HG03135 (cell line): ENCODE data around the gene CLRN3.

Source experiments
- ATAC-seq: cut with Tn5 transposase; IDR thresholded peaks from one replicate; pipeline ENCODE4 v1.9.1; 2021; ENCODE audit warnings: mild to moderate bottlenecking, moderate library complexity; ENCODE audit not compliant: unreplicated experiment

The CLRN3 gene

GRCh38 chr10:127875449-127875765, 17.3 kb downstream of the CLRN3 start:
- no peak for ATAC-seq

DNA sequence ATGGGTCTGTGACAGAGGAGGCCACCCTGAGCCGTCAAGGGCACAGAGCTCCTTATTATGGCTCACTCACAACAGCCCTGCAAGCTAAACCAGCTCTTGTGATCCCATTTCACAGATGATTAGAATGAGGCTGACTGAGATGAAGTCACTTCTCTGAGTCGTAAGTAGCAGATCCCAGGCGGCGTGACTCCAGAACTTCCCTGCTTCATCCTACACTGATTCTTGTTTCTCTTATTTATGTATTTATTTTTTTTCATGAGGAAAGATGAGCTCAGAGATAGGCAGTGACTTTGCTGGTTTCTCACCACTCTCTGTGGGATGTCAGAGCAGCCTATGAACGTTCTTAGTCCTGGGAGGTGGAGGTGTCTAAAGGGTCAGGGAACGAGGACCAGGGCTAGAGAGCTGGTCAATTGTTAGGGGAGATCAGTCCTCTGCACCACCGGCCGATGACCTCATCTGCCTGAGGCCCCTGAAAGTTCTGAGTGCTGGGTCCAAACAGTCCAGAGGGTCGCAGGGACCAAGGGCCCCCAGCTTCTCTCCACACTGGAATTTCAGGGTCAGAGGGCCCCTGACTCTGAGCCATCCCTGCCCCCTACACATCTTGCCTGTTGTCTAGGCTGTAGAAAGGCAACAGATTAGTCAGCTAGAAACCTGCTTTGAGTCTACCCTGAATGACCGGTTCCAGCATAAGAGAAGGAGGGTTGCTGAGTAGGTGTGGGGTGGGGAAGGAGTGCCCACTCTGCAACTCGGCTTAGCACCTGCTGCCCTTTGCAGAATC, 17.9 kb downstream of the CLRN3 start:
- ATAC-seq: no peak

DNA sequence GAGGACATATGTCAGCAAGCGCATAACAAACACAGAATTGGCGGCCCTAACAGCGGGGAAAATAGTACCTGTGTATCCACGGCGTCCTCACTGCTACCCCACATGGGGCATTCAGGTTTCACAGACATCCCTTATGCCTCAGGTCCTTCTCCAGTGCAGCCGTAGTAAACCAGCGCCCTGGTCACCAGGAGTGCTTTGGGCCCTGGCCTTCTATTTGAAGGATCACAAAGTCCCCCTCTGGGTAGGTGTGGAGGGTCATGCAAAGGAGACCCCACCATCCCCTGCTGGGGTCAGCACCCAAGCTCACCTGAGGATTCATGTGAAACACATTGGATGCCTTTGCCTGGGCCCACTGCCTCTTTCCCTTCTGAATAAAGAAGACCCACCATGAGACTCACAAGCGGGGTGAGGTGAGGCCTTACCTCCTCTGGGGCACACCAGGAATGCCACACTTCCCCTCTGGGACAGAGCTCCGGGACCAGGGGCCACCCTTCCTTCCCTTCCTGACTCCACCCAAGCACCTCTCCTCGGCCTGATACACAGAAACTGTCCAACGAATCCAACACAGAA, 18.8 kb downstream of the CLRN3 start:
- no peak for ATAC-seq

DNA sequence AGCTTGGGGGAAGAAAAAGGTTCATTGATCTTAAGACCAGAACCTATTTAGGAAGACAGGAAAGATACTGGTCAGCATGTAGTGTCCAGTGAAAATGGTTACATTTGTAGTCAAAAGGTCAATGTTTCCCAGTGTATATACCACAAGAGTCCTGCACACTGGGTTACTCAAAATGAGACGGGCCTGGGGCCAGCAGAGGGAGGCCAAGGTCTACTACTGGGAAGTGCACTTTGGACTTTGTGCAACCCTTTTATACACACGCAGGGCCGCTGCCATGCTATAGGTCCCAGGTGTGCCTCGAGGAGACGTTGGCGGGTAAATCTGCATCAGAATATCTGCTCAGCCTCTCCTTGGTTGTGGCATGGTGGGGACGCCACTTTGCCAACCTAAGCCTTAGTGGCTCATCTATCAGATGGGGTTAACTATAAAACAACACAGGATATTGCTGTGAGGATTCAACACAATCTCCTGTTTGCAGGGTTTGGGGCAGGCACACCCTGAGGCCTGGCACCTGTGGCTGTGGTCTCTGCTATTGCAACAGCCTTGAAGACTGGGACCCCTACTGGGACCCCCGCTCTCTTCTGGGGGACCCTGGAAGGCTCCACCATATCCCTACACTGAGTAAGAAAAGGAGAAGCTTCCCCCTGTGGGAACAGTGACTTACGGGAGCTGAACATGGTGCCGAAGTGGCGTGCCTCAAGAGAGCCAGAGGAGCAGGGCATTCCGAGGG, 19.7 kb downstream of the CLRN3 start:
- no peak for ATAC-seq

GRCh38 chr10:127872011-127872761, 20.6 kb downstream of the CLRN3 start:
- no peak for ATAC-seq

- no peak for ATAC-seq
These were observed 21.1 kb downstream of the CLRN3 start for GRCh38 chr10:127871631-127872010.

DNA sequence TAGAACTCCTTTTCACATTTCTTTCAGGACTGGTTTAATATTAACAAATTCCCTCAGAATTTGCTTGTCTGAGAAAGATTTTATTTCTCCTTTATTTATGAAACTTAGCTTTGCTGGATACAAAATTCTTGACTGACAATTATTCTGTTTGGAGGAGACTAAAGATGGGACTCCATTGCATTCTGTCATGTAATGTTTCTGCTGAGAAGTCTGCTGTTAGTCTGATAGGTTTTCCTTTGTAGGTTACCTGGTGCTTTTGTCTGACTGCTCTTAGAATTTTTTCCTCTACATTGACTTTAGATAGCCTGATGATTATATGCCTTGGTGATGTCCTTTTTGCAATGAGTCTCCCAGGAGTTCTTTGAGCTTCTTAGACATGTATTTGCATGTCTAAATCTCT, 23.4 kb downstream of the CLRN3 start:
- ATAC-seq: no peak

DNA sequence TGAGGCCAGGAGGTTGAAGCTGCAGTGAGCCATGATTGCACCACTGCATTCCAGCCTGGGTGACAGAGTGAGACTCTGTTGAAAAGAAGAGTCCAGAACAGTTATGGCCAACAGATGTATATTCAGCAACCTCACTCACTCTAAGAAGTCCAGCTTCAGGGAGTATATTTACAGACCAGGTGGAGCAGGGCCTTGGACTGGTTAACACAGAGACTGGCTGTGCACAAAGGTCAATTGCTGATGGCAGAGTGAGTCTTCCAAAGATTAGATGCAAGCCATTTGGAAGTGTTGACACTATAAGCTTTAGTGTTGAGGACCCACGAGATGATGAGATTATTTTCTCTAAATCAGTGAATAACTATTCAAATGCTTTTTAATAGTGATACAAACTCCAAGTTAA, 24.9 kb downstream of the CLRN3 start:
- ATAC-seq: no peak

DNA sequence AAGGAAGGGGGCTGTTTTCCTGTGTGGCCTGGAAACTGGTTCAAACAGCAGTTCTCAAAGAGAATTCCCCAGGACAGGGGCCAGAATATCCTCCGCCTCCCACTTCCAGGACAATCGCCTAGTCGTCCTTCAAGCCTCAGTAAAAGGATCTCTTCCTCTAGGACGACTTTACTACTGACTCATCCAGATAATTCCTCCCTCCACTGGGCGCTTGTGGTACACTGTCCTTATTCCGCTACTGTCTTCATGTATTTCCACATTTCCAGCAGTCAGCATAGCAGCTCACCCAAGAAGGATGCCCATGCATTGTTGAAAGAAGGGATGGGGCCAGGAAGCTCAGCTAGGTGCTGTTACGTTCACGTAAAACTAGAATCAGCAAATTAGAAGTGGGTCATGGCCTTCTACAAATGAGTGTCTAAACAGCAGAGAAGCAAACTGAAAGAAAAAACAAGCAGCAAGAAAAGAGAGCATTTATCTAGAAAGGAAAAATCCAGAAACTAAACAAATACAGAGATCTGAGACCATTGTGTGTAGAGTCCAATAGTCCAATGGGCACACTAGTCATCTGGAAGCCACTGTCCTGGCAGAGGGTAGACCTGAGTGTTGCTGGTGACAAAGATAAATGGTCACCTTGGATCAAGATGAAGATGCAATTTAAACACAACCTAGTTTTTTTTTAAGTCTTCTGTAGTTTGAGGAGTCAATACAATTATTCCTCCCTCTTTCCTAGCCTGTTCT, 26.3 kb downstream of the CLRN3 start:
- no peak for ATAC-seq

GRCh38 chr10:127863231-127863825, 29.4 kb downstream of the CLRN3 start:
- ATAC-seq: no peak

DNA sequence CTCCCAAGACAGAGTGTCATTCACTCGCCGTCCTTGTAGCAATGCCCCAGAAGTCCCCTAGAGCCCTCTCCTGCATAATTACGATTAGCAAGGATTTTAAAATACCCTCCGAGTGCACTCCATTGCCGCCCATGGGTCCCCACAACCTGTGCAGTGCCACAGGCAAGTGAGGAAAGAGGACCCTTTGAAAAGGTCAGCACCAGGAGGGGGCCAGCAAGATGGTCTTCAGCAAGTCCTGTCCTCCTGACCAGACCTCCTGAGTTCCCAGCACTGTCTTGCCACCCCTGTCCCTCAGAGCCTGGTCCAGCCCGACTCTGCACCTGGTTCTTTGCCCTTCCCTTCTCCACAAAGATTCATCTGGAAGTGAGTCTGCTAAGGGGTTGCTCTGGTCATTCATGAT, 32.1 kb downstream of the CLRN3 start:
- no peak for ATAC-seq

DNA sequence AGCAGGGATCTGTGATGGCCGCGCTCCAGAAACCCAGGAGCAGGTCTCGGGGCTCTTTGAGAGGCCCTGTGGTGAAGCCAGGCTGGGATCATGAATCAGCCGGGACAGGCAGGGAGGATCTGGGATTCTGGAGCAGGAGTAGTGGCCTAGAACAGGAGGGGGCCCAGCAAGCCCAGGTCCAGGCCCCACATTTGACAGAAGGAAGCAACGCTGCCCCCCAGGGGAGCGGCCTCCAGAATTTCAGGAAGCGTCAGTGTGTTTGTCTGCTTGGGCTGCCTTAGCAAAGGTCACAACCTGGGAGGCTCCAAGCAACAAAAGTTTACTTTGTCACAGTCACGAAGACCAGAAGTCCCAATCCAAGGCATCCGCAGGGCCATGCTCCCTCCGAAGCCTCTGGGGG, 36.8 kb downstream of the CLRN3 start:
- ATAC-seq: no peak

DNA sequence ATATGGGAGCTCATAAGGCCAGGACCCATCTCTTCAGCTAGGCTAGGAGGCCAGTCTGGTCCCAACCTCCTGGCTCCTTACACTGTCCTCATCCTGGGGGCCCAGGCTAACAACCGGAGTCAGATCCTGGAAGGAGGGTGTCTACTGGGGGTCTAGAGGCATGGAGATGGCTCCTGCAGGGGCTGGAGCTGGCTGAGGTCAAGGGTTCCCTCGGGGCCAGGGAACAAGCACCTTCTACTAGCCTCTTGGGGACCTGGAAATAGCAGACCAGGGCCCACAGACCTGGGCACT, 37.2 kb downstream of the CLRN3 start:
- no peak for ATAC-seq

DNA sequence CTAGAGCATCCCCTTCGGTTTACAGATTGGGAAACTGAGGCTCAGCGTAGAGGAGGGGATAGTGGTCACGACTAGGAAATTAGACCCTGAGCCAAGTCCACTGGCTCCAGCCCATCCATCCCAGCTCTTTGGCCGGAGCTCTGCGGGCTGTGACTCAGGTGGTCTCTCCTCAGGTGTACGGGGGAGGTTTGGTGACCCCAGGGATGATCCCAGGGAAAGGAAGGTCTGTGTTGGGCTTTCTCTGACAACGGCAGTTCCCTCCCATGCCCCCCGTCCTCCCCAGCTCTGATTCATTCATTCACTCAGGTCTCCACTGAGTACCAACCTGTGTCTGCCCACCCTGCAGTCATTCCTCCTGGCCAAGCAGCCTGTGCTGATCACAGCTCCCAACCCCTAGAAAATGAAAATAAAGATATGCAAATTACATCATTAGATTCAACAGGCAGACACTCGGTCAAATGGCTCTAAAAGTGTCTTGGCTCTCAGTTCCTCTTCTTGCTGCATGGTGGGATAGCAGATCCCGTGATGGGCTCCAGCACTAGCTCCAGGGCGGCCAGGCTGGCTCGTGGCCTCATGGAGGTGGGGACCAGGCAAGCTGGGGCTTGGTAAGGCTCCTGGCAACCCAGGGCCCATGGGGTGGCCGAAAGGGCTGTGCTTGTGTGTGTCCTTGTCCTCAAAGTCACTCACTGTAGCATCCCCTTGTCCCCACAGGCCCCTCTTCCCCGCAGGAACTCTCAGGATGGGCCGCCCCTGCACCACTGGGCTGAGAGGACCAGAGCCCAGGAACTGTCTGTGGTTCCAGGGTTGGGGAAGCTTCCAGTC, 37.8 kb downstream of the CLRN3 start:
- ATAC-seq: peak; percentile 60

DNA sequence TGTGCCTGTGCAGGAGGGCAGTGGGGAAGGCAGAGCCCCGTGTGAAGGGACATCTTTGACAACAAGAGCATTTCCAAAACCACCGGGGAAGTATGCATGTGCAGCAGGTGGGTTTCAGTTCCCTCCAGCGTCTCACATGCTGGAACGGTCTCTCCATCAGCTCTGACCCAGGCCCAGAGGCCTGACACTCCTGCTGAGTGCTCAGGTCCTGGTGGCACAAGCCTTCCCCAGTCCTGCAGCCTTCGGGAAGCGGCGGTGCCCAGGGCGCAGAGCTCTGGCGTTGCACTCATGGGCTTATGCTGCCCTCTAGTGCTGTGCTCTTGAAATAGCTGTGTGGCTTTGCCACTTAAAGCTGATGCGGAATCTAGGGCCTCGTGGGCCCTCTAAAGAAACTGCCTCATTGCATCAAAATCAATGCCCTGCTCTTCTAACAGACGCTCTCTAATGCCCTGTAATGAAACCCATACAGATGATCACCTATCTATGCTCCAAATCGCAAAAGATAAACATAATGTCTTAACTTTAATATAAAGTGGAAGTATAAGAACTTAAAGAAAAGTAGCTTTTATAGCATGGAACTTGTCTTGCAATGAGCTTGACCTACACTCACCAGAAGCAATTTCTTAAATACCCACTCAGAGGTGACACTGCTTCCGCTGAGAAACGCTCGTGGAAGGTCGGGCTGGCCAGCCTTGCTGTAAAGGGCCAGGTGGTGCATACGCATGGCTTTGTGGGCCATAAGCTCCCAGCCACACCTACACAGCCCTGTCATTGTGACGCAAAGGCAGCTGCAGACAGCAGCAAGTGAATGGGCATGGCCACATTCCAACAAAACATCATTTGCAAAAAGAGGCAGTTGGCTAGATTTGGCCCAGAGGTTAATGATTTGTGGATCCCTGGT, 38.6 kb downstream of the CLRN3 start:
- peak; percentile 72 for ATAC-seq

GRCh38 chr10:127852456-127852855, 40.3 kb downstream of the CLRN3 start:
- no peak for ATAC-seq

- ATAC-seq: no peak
These were observed 41.0 kb downstream of the CLRN3 start for GRCh38 chr10:127851661-127852194.

DNA sequence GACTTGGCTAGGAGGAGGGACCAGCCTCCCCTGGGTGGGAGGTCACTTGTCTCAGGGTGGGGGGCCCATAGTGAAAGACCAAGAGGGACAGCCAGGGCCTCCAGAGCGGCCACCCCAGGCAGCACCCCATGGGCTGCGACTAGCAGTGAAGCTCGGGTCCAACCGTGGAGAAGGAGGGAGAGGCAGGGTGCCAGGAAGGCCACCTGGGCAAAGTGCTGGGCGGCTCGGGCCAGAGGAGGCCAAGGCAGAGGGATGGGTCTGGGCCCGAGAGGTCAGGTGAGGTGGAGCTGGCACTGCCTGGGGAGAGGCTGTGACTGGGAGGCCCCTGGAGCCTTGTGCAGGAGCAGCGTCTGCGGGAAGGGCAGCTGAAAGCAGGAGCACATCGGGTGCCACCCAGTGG, 41.8 kb downstream of the CLRN3 start:
- no peak for ATAC-seq

DNA sequence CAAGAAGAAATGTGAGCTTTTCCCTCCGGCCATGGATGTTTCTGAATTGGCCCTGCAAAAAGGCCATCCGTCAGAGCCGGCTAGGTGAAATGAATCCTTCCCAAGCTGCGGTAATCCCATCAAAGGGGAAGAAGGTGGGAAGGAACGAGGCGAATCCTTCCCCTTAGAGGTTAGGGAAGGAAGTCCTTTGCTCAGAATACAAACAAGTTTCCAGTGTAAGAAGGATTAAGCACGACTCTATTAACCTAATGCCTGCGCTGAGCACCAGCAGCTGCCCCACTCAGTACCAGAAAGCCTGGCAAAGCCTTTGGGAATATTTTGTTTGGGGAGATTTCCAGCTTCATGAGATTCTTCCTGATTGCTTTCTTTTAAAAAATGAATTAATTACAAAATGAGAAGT, 42.8 kb downstream of the CLRN3 start:
- ATAC-seq: no peak
